Thymus (tissue), 11 donors: ENCODE data around the gene FBXO7. TPM values are rescaled to one million over a fixed set of nuclear protein-coding genes. Genes with fewer than 3 reads are reported as not detected.

Experiments
- DNase-seq, 9 donors: peaks; one replicate each; pipeline ENCODE4 v3.0.0-alpha.2; 2013; ENCODE audit warnings: low spot score in 9 of 9, low read depth in 6 of 9, missing footprints in 1 of 9
- H3K27ac ChIP-seq, 2 donors: one replicate each; pipeline ENCODE4 v1.5.1; 2013; ENCODE audit warnings: control low read depth in 1 of 2, low read depth in 1 of 2, low read length in 1 of 2, mild to moderate bottlenecking in 1 of 2, moderate library complexity in 1 of 2
- H3K27me3 ChIP-seq, 2 donors: one replicate each; pipeline ENCODE4 v1.5.1; 2013; ENCODE audit warnings: low read length in 1 of 2; ENCODE audit not compliant: control insufficient read depth in 2 of 2, insufficient read depth in 1 of 2
- H3K36me3 ChIP-seq, 2 donors: one replicate each; pipeline ENCODE4 v1.5.1; 2013; ENCODE audit warnings: low read length in 1 of 2, mild to moderate bottlenecking in 1 of 2, moderate library complexity in 1 of 2; ENCODE audit not compliant: control insufficient read depth in 2 of 2, insufficient read depth in 2 of 2
- H3K4me1 ChIP-seq, 2 donors: one replicate each; pipeline ENCODE4 v1.5.1; 2013; ENCODE audit warnings: low read length in 2 of 2; ENCODE audit not compliant: control insufficient read depth in 2 of 2, insufficient read depth in 2 of 2
- H3K4me3 ChIP-seq, 2 donors: one replicate each; pipeline ENCODE4 v1.5.1; 2013; ENCODE audit warnings: low read length in 2 of 2, control low read depth in 1 of 2, mild to moderate bottlenecking in 1 of 2
- H3K9me3 ChIP-seq, 2 donors: one replicate each; pipeline ENCODE4 v1.5.1; 2013; ENCODE audit warnings: low read length in 1 of 2, mild to moderate bottlenecking in 1 of 2; ENCODE audit not compliant: control insufficient read depth in 2 of 2, insufficient read depth in 1 of 2
- WGBS: extraction: QIAGEN DNeasy Blood & Tissue Kit; methylation state at CpG from one replicate; pipeline ENCODE4 v1.1.7; 2013; 5-methylcytosine and 5-hydroxymethylcytosine counted together
- polyA plus RNA-seq: library from polyadenylated mRNA; stranded (reverse); fragments of 200-250 nt; gene quantifications from one replicate; pipeline ENCODE4 v1.2.3, GENCODE V29; 2013
- total RNA-seq: library from RNA; stranded (reverse); fragments of 120-200 nt; gene quantifications from one replicate; pipeline ENCODE4 v1.2.4, GENCODE V29; 2013
- donor health status: healthy.

Gene FBXO7
- total and polyA plus RNA-seq, 2 donors = 100 to 101 TPM

DNA sequence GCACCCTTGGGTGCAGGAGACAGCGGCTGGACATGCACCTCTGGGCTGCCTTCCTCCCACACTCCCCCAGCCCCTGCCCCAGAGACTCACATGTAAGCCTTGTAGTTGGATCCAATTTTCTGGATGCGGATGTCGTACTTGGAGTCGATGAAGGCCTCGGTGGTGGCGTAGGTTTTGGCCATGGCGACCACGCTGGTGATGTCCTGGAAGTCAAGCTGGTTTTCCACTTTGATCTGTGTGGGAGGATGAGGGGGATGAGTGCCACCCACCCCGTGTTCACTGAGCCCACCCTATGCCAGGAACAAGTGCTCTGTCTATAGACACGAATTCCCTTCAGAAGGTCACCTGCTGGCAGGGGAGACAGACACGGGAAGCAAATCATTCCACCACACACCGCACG is 66.9 kb downstream of the FBXO7 start:
- Histone ChIP-seq H3K36me3 (no peaks in the 10 kb centered on the region), H3K4me3 (no peak overlapping the region), H3K27me3 (no peaks in the 10 kb centered on the region), H3K27ac (no peak overlapping the region), H3K9me3 (no peaks in the 10 kb centered on the region), H3K4me1 (peaks cover 0 to 9% of the 10 kb centered on the region in 2 donors)
- WGBS = 97% methylated on average over 13 of the region's 13 CpGs
- no peak for DNase-seq

DNA sequence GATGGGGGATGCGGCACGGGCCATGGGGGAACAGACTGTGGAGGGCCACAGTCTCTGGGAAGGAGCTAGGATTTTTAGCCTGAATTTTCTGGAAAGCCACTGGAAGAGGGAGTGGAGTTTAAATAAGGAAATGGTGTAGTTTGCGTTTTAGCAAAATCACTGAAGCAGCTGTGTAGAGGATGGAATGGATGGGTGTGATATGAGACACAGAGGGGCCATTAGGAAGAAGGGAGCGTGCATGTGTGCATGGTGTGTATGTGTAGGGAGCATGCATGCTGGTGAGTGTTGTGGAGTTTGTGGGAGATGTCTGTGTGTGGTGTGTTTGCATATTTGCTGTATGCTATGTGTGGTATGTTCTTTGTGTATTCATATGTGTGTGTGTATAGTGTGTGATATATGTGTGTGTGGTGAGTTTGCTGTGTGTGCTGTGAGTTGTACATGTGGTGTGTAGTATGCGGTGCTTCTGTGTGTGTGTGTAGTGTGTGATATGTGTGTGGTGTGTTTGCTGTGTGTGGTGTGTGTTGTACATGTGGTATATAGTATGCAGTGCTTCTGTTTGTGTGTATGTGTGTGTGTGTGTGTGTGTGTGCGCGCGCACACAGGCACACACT is 67.6 kb downstream of the FBXO7 start:
- Histone ChIP-seq H3K4me3 (no peak overlapping the region), H3K36me3 (no peaks in the 10 kb centered on the region), H3K4me1 (peaks cover 0 to 9% of the 10 kb centered on the region in 2 donors), H3K27ac (no peak overlapping the region), H3K27me3 (no peaks in the 10 kb centered on the region), H3K9me3 (no peaks in the 10 kb centered on the region)
- DNase-seq = no peak
- WGBS = 78% methylated on average over 8 of the region's 8 CpGs

- no peaks in the 10 kb centered on the region for H3K36me3 ChIP-seq
- no peak overlapping the region for H3K27ac ChIP-seq
- peaks cover 0 to 9% of the 10 kb centered on the region in 2 donors for H3K4me1 ChIP-seq
- no peak for DNase-seq
- WGBS = 93% methylated on average over 17 of the region's 17 CpGs
- no peaks in the 10 kb centered on the region for H3K27me3 ChIP-seq
- H3K4me3 ChIP-seq = no peak overlapping the region
- no peaks in the 10 kb centered on the region for H3K9me3 ChIP-seq
These were observed 68.2 kb downstream of the FBXO7 start for GRCh38 chr22:32542677-32543357.

- 95% methylated on average over 6 of the region's 6 CpGs for WGBS
- H3K36me3 ChIP-seq = no peaks in the 10 kb centered on the region
- H3K27ac ChIP-seq = no peak overlapping the region
- H3K4me3 ChIP-seq = no peak overlapping the region
- no peak for DNase-seq
- peaks cover 0 to 3% of the 10 kb centered on the region in 2 donors for H3K4me1 ChIP-seq
- H3K27me3 ChIP-seq = no peaks in the 10 kb centered on the region
- no peaks in the 10 kb centered on the region for H3K9me3 ChIP-seq
These were observed 70.4 kb downstream of the FBXO7 start for GRCh38 chr22:32544953-32545558.

DNA sequence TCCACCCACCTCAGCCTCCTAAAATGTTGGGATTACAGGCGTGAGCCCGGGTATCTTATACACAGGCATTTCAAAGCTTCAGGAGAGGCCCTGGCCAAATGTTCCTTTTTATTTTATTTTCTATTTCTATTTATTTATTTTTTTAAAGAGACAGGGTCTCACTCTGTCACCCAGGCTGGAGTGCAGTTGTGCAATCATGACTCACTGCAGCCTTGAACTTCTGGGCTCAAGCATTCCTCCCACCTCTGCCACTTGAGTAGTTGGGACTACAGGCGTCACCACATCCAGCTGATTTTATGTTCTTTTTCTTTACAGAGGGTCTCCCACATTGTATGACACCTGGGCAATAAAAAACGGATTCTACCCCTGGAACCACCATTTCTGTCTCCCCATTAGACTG is 71.2 kb downstream of the FBXO7 start:
- H3K27ac ChIP-seq = no peak overlapping the region
- no peaks in the 10 kb centered on the region for H3K4me1 ChIP-seq
- H3K36me3 ChIP-seq = no peaks in the 10 kb centered on the region
- H3K4me3 ChIP-seq = no peak overlapping the region
- H3K27me3 ChIP-seq = no peaks in the 10 kb centered on the region
- WGBS = 93% methylated on average over 4 of the region's 4 CpGs
- DNase-seq = no peak
- H3K9me3 ChIP-seq = no peaks in the 10 kb centered on the region

DNA sequence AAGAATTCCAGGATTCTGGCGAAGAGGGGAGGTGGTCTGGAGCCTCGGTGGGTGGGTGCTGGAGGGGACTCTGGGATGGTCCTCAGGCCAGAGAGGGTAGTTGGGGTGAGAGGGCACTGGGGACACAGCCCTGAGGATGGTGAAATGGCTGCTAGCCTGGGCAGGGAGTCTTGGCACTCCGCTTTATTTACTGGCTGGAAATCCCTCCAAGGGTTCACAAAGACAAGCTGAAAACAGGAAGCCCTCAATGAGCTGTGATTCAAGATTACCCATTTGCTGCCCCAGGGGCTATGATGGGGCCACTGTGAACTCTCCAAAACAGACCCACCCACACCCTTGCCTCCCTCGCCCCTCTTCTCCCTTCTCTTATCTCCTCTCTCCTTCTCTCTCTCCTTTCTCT is 71.9 kb downstream of the FBXO7 start:
- Histone ChIP-seq H3K27me3 (no peaks in the 10 kb centered on the region), H3K4me1 (no peaks in the 10 kb centered on the region), H3K4me3 (no peak overlapping the region), H3K36me3 (no peaks in the 10 kb centered on the region), H3K27ac (no peak overlapping the region), H3K9me3 (no peaks in the 10 kb centered on the region)
- 94% methylated on average over 4 of the region's 4 CpGs for WGBS
- no peak for DNase-seq

GRCh38 chr22:32546935-32547334 is 72.3 kb downstream of the FBXO7 start:
- DNase-seq = no peak
- H3K4me1 ChIP-seq = no peaks in the 10 kb centered on the region
- H3K4me3 ChIP-seq = no peak overlapping the region
- no peaks in the 10 kb centered on the region for H3K9me3 ChIP-seq
- no peaks in the 10 kb centered on the region for H3K36me3 ChIP-seq
- H3K27me3 ChIP-seq = no peaks in the 10 kb centered on the region
- WGBS = 85% methylated on average over 9 of the region's 9 CpGs
- no peak overlapping the region for H3K27ac ChIP-seq

DNA sequence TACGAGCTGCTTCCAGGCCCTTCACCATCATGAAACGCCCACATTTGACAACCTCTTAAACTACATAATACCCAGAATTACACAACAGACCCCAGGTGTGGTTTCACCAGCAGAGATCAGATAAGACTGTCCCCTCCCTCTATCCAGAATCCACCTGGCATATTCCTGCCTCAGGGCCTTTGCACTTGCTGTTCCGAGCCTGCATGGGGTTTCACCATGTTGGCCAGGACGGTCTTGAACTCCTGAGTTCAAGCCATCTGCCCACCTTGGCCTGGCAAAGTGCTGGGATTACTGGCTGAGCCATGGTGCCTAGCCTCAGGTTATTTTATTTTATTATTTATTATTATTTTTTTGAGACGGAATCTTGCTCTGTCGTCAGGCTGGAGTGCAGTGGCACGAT is 73.4 kb downstream of the FBXO7 start:
- Histone ChIP-seq H3K4me1 (no peaks in the 10 kb centered on the region), H3K36me3 (no peaks in the 10 kb centered on the region), H3K27ac (no peak overlapping the region), H3K9me3 (no peaks in the 10 kb centered on the region), H3K27me3 (no peaks in the 10 kb centered on the region), H3K4me3 (no peak overlapping the region)
- no peak for DNase-seq
- WGBS = 90% methylated on average over 7 of the region's 7 CpGs
